ENCODE results near the gene FXYD5.

The FXYD5 gene, protein sequence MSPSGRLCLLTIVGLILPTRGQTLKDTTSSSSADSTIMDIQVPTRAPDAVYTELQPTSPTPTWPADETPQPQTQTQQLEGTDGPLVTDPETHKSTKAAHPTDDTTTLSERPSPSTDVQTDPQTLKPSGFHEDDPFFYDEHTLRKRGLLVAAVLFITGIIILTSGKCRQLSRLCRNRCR

DNA sequence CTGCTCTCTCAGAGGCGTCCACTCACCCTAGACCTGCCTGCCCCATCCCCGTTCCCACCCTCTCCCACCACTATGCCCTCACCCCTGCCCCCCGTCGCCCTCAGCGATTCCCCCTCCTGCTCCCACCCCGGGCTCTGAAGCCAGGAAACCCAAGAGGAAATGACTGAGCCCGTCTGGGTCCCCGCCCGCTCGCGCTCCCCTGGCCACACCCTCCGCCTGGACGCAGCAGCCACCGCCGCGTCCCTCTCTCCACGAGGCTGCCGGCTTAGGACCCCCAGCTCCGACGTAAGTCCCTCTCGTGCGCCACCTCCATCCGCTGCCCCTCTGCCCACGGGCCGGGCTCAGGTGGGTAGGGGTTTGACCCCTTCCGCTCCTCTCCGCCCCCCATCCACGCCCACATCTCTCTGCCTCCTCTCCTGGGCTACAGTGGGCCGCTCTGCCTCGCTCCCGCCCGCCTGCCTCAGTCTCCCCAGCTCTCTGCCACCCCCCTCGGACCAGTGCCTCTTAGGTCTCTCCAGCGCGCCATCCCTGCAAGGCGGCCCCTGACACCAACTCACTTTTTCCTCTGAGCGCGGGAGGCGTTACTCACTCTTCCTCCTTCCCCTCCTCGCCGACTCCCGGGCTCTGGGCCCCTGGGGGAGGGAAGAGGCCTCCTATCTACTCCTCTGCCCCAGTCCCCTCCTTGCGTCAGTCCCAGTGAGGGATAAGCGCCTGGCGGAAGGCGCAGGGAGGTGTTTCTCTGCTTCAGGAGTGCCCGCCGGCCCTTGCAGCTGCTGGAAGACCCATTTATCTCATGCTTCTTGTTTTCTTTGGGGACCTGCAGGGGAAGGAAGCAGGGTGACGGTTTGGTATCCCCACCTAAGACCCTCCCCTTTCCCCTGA, at the start of gene FXYD5:
Gene FXYD5 (plus strand): TSS at position 211 of the 882 bp plus-strand sequence. CDS start 816 bp downstream, outside the sequence.
- in situ Hi-C loops (cut with MboI; ENCODE audit: low sequenced_read_pairs) = no loop called here

DNA sequence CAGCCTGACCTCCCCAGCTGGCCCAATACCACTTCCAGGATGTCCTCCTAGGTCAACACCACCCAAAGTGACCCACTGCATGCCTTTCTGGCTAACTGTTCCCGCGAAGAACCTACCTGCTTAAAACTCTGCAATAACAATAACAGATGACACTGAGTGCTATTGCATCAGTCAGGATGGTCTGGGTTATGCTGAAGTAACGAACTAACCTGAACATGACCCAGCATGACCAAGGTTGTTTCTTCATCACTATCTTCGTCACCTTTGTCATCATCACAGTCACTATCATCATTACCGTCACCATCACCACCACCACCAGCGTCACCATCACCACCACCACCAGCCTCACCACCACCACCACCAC, 49.5 kb upstream of the FXYD5 start:
- in situ Hi-C loops (cut with MboI; ENCODE audit: low sequenced_read_pairs) = no loop called here

DNA sequence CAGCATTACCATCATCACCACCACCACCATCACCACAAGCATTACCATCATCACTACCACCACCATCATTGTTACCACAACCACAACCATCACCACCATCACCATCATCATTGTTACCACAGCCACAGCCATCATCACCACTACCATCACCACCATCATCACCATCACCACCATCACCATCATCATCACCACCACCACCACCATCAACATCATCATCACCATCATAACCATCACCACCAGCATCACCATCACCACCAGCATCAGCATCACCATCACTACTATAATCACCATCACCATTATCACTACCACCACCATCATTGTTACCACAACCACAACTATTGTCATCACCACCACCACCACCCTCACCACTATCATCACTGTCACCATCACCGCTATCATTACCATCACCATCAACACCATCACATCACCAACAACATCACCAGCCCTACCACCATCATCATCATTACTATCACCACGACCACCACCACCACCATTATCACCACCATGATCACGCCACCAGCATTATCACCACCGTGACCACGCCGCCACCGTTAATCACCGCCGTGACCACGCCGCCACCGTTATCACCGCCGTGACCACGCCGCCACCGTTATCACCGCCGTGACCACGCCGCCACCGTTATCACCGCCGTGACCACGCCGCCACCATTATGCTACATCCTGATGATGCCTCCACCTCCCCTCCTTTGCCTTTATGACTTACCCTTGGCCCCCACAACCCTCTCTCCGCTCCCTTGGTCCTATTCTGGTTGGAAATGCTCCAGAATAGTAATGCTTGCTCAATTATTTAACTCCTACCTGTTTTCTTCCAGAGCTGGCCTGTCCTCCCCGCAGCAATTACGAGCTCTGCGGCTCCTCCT, 48.9 kb upstream of the FXYD5 start:
- in situ Hi-C loops (cut with MboI; ENCODE audit: low sequenced_read_pairs) = no loop called here

DNA sequence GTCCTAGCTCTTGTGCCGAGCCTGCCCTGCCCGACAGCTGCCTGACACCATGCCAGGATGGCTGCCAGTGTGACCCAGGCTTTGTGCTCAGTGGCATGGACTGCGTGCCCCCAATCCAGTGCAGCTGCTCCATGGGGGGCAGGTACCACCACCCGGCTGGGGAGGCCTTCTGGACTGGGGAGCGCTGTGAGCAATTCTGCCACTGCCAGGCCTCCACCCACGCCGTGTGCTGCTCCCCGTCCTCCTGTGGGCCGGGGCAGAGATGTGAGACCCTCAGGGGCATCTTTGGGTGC, 48.3 kb upstream of the FXYD5 start:
- in situ Hi-C loops (cut with MboI; ENCODE audit: low sequenced_read_pairs) = no loop called here

DNA sequence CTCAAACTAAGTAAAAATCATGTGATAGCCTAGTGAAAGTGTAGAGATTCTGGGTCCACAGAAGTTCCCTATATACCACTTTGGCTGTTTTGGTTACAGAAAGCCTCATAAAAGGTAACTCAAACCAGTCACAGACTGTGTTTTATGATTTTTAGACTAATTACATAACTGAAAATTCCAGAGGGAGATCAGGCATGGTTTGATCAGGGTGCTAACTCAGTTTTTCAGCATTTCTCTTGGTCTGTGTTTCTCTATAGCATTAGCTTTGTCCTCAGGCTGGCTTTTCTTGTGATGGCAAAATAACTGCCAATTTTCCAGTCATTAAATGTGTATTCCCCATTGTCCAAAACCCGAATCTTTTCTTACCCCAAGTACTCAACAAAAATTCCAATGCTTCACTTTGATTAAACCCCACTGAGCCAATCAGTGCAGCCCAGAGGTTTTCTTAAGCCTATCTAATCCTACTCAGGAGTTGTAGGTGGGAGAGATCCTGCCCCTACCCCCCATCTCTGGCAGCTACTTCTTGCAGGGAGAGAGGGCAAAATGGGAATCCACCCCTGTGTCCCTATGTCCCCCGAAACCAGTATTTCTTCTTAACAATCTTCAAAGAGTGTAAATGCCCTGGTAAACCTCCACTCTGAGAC, 47.5 kb upstream of the FXYD5 start:
- in situ Hi-C loops (cut with MboI; ENCODE audit: low sequenced_read_pairs) = no loop called here

DNA sequence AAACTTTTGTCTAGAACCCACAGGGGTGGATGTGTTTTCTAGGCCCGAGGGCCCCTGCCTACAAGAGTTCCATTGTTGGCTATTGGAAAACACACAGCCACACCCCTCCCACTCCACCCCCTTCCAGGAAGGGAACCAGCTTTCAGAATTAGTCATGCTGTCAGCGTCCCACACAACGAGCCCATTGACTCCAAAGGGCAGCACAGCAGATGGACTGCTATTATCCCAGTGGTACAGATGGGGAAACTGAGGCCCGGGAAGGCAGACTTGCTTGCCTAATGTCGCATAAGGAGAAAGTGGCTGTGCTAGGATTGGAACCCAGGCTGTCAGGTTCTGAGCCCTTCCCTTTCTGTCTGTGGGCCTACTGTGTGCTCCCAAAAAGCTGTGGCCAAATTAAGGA, 47.0 kb upstream of the FXYD5 start:
- in situ Hi-C loops (cut with MboI; ENCODE audit: low sequenced_read_pairs) = no loop called here

DNA sequence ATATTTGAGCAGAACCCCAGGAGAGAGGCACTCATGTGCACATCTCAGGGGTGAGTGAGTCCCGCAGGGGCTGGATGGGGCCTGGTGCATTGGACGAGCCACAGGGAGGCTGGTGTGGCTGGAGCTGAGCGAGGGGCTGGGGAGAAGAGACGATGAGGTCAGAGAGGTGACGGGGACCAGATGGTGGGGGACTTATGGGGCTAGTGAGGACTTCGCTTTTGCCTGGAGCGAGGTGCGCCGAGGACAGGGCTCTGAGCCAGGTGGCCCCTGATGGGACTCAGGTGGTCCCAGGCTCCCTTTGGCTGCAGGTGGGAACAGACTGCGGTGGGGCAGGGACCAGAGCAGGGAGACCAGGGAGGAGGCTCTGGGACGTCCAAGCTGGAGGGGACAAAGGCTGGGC, 45.8 kb upstream of the FXYD5 start:
- in situ Hi-C loops (cut with MboI; ENCODE audit: low sequenced_read_pairs) = no loop called here

DNA sequence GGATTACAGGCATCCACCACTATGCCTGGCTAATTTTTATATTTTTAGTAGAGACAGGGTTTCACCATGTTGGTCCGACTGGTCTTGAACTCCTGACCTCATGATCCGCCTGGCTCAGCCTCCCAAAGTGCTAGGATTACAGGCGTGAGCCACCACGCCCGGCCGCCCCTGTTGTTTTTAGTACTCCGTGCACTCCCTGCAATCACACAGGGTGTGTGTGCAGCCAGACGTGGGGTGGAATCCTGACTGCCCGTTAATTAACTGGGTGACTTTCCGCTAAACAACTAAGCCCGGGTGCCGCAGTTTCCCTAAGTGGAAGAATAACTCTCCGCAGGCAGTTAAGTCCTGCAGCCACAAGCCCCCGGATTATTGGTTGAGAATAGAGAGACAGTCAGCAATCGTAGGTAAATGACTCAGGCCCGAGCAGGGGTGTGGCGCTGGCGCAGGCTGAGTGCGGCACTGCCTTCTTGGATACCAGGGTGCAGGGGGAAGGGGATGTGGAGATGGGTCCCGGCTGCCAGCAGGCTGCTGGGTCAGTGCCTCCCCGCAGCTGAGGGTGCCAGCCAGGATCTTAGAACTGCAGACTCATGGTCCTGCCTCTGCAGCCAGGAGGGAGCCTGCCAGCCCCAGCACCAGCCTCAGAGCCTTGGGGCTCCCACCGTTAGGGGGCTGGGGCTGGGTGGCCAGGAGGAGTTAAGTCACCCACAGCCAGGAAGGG, 45.0 kb upstream of the FXYD5 start:
- in situ Hi-C loops (cut with MboI; ENCODE audit: low sequenced_read_pairs) = no loop called here

DNA sequence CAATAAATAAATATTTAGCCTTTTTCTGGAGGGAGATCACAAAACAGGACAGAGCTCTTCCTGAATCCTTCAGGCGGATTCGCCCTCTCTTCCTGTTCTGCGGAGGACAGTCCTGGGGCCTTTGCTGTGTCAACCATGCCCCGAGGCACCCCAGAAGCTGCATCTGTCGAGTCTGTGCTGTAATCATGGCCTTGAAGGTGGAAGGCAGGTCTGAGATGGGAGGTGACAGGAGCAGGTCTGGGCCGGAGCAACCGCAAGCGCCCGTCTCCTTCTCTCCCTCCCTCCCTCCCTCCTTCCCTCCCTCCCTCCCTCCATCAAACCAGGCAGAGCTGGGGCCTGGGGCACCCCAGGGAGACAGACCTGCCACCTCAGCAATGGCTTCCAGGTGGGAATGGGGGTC, 43.6 kb upstream of the FXYD5 start:
- in situ Hi-C loops (cut with MboI; ENCODE audit: low sequenced_read_pairs) = no loop called here

DNA sequence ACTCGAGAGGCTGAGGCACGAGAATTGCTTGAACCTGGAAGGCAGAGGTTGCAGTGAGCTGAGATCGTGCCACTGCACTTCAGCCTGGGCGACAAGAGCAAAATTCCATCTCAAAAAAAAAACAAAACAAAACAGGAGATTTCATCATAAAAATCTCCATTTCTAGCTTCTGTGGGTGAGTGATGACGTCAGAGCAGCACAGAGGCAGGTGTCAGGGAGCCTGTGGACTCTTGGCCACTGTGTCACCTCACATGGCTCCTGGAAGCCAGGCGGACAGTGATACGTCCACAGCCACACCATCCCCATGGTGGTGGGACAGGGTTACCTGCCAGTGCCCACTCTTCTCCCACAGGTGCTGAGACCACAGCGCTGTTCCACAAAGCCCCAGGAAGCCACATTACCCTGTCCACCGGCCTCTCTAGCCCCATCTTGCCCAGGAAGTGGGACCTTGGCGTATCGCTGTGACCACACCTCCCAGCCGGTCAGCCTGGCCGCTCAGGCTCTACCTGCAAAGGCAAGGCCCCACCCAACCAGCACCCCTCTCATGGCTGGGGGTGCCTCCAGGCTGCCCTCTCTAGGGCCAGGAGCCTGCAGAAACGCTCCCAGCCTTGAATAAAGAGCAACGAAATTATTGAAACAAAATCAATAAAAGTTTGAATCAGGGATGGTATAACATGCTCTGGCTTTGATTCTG, 41.4 kb upstream of the FXYD5 start:
- in situ Hi-C loops (cut with MboI; ENCODE audit: low sequenced_read_pairs) = no loop called here

DNA sequence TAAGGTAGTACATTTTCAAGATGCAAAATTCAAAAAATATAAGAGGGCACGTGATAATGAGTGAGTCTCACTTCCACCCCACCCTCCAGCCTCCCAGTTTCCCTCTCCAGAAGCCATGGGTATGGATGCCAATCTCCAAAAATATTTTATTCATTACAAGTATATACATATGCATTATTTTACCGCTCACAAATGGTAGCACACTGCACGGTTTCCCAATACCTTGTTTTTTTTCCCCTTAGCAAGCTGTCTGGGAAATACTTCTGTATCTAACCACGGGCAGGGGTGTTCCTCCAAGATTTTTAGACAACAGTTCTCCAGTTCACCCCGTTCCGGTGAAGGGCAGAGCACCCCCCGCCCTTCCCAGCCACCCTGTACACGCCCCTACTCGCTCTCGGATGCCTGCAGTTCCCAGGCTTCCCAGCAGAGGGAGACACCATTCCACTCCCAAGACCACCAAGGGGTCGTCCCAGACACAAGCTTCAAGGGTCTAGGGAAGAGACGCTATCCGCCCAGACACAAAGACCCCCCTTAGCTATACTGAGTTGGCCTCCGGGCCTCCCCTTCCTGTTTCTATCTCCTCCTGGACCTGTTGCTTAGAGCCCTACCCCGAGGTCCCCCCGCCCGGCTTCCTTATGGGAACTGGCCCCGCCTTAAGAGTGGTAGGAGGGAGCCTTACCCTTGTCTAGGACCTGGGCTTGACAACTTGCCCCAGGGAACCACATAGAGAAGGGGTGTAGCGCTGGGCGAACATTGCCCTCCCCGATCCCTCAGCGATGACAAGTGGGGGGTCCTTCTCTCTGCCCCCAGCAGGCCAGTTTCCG, 40.0 kb upstream of the FXYD5 start:
- in situ Hi-C loops (cut with MboI; ENCODE audit: low sequenced_read_pairs) = no loop called here

DNA sequence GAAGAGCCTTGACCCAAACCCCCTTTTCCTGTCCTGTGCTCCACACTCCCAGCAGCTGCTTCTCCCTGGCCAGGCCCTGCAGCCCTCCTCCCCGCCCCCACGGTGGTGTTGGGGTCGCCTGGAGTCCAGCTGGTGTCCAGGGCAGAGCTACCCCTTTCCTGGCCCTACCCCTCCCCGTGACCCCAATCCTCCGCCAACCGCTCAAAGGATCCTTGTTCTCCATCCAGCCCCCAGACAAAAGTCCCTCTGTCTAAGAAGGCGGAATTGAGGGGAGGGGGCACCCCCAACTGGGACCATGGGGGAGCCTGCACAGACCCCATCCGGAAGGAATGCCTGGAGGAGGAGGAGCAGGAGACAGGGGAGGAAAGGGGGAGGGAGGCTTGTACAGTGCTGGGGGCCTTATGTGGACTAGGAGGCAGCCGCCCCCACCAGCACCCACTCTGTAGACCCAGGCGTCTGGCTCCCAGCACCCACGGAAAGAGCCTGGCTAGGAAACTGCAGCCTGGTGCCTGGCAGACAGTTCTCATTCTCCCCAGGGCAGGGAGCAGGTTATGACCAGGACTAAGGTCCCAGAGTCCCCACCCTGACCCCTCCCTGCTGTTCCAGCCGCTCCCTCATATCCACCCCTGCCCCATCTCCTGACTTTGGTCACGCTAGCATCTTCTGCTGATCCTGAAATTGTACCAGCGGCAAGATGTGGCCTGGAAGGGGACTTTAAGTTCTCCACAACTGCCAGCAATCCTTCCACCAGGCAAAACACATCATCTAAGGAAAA, 39.2 kb upstream of the FXYD5 start, which contains the start of gene FXYD3:
Gene FXYD3 (plus strand): TSS at position 647 of the 775 bp plus-strand sequence. CDS start 3,554 bp downstream, outside the sequence.
- in situ Hi-C loops (cut with MboI; ENCODE audit: low sequenced_read_pairs) = no loop called here

DNA sequence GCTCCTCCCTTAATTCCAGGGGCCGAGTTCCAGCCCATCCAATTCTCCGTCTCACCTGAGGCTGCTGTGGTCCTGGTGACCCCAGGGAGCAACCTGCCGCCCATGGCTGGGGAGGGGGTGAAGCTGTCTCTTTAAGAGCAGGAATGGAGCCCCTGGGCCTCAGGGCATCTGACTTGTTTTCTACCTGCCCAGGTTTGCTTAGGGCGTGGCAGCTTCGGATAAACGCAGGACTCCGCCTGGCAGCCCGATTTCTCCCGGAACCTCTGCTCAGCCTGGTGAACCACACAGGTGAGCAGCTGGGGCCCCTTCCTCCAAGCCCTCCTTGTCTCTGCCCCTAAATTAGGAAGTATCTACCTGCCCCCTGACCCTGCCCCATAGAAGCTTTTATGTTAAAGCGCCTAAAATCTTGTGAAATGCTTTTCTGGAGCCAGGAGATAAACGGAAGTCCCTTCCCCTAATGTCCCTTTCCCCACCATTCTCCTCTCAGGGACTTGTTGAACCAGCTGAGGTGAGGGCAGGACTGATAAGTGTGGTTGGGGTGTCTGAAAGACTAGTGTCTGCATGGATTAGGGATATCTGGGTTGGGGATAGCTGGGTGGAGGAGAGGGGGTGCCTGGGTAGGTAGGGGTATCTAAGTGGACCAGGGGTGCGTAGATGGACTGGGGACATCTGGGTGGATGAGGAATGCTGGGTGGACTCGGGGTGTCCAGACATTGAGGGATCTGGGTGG, 38.3 kb upstream of the FXYD5 start:
- in situ Hi-C loops (cut with MboI; ENCODE audit: low sequenced_read_pairs) = no loop called here

DNA sequence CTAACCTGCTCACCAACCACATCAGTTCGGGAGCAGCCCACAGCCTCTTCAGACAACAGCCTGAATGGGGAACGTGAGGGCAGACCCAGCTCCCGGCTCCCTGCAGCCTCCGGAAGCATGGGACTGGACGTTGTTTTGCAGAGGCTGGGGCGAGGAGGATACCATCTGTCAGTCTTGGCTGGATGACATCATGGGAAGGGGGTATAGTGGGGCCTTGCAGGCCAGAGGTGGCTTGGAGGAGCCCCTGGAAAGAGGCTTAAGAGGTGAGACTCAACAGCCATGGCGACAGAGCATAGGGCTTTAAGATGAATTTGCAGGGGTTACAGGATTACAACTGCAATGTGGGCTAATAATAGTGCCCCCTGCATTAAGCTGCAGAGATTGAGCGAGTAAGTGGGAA, 37.4 kb upstream of the FXYD5 start:
- in situ Hi-C loops (cut with MboI; ENCODE audit: low sequenced_read_pairs) = no loop called here

DNA sequence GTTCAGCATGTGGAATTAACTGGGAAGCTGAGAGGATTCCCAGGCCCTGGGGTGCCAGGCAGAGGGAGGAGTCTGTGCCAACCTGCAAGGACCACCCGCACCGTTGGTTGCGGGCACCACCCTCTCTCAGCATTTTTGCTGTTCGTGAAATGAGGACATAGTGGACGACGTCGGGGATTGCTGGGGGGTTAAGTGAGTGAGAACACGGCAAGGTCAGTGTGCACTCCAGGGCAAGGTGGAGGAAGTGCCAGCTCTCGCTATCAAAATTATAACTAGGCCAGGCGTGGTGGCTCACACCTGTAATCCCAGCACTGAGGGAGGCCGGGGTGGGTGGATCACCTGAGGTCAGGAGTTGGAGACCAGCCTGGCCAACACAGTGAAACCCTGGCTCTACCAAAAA, 36.7 kb upstream of the FXYD5 start:
- in situ Hi-C loops (cut with MboI; ENCODE audit: low sequenced_read_pairs) = no loop called here

DNA sequence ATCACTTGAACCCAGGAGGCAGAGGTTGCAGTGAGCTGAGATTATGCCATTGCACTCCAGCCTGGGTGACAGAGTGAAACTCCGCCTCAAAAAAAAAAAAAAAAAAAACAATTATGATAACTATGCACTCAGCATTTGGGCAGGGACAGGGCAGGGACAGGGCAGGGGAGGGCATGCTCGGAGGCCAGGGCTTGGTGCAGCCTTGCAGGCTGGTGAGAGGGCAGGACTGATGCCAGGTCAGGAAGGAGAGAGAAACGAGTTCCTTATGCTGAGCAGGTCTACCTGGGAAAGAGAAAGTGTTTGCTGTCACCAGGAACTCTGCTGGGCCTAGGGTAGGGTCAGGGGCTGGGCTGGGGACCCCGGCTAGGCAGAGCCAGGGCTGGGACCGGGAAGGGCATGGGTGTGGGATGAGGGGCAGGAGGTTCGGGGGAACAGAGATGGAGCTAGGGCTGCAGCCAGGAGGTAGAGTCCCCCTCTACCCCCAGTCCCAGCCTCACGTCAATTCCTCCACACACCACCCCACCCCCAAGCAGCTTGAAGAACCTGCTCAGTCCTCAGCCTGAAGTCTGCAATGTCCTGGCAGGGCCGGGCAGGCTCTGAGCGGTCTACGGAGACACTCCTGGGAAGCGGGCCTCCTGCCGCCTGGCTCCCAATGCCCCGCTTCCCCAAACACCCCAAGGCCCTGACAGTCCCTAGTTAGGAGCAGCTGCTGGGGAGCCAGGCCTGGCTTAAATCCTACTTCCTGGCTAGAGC, 36.1 kb upstream of the FXYD5 start:
- in situ Hi-C loops (cut with MboI; ENCODE audit: low sequenced_read_pairs) = no loop called here

DNA sequence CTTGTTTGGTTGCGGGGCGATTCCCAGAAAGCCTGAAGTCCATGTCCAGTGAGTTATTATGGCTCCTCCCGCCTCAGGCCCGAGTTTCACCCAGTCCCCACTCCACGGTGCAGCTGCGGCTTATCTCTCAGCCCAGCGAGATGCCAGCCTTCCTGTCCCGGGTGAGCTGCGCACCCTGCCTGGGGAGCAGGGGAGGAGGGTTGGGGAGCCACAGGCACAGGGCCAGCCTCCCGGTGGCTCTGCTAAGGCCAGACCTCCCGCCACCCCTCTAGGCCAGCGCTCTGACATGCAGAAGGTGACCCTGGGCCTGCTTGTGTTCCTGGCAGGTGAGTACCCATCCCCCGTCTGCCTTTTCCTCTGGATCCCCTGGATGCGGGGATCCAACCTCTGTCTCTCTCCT, 35.4 kb upstream of the FXYD5 start:
- in situ Hi-C loops (cut with MboI; ENCODE audit: low sequenced_read_pairs) = no loop called here

All from HL-60/S4 treated with phorbol 12-myristate 13-acetate at 8.2 ng/mL for 4 days and 3 days (cell line).